Fibroblast of upper back skin (primary cell): ENCODE data around the gene SNAPC5.

ENCODE experiments used
- DNase-seq: peaks from one replicate; pipeline ENCODE4 v3.0.0-alpha.2; 2013

SNAPC5 gene

GRCh38 chr15:66454143-66454542, 43.4 kb downstream of the SNAPC5 start:
- DNase-seq, result no peak

GRCh38 chr15:66452971-66453580, 44.5 kb downstream of the SNAPC5 start:
- DNase-seq, result no peak

GRCh38 chr15:66452420-66452819, 45.1 kb downstream of the SNAPC5 start:
- no peak for DNase-seq
